HG02759 (cell line): ENCODE measurements around the gene TNK2.

Source experiments
- ATAC-seq: cut with Tn5 transposase; IDR thresholded peaks from one replicate; pipeline ENCODE4 v1.9.1; 2021; ENCODE audit warnings: mild to moderate bottlenecking, moderate library complexity; ENCODE audit not compliant: unreplicated experiment

The TNK2 gene

DNA sequence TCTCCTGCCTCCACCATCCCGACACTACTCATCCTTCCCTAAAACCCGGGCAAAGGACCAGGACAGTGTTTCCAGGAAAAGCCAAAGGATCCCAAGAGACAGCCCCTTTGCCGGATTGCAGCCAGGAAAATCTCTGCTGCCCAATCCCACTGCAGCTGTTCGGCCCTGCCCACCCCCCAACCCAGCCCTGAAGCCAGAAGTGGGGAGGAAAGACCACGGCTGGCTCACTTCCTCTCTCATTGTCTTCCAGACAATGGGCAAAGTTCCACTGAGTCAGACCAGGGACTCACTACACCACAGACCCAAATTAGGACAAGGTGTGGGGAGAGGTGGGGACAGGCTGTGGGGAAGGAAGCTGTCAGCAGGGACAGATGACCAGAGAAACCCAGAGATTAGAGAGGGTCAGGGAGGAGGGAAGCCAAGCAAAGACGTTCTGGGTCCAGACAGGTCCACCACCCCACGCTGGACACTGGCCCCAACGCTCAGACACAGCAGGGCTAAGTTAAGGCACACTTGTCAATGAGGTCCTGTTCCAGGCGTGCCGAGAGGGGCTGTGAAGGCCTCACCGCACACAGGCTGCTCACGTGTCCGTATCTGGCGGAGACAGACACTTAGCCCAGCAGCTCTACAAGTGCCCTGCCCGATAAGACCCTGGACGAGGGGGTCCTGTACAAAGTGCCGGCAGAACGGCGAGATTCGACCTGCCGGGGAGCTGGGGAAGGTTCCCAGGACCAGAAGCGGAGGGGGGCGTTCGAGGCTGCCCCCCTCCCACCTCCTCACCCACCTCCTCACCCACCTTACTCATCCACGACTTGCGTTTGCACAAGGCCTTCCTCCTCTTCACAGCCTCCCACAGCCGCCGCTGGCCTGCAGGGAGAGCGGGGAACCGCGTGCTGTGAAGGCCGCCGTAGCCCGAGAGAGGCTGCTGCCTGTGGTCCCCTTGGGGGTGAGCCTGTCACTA lies 21.9 kb downstream of the TNK2 start:
- no peak for ATAC-seq

GRCh38 chr3:195885036-195885891 lies 23.1 kb downstream of the TNK2 start:
- no peak for ATAC-seq

DNA sequence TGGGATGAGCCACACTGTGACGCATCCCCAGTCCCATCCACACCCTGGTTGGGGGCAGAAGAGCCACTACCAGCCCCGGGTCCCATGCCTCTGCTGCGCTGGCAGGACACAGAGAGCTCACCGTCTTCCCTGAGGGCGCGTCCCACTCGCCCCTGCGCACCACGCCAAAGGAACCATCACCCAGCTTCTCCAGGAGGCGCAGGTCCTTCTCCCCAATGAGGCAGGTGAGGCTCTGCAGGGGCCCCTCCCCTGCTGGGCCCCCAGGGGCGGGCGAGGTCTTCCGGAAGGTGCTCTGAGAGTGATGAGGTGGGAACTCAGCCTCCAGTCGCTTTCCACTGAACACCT lies 23.7 kb downstream of the TNK2 start:
- ATAC-seq, result no peak

DNA sequence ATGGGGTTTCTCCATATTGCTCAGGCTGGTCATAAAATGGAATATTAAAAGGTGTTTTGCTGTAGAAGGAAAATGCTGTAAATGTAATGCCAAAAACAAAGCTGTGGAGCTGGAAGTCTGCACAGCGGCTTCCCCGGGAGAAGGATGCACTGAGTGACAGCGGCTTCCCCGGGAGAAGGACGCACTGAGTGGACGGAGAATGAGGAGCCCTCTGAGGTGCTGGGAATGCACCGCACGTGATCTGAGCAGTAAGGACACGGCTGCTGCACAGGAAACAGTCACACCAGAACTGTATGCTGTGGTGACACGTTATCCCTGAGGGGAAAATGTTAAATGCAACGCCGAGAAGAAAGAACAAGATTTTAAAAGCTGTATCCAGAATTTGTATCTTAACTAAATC lies 24.6 kb downstream of the TNK2 start:
- ATAC-seq, result no peak

DNA sequence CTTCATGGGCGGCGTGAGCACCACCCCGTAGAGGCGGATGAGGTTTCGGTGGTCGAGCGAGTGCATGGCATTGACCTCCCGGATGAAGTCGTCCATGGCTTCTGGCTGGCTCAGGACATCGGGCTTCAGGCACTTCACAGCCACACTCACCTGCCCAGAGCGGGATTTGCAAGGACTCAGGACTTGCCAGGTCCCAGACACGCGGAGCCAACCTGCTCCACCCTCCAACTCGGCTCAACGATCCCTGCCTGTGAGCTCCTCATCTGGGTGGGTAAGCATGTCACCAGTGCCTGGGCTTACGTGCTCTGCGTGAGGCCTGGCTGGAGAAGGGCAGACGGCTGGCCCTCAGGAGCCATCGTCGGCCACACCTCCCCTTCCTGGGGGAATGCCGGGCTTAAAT lies 25.2 kb downstream of the TNK2 start:
- ATAC-seq, result no peak

- ATAC-seq, result no peak
Measured at GRCh38 chr3:195882002-195882441, 26.3 kb downstream of the TNK2 start.

DNA sequence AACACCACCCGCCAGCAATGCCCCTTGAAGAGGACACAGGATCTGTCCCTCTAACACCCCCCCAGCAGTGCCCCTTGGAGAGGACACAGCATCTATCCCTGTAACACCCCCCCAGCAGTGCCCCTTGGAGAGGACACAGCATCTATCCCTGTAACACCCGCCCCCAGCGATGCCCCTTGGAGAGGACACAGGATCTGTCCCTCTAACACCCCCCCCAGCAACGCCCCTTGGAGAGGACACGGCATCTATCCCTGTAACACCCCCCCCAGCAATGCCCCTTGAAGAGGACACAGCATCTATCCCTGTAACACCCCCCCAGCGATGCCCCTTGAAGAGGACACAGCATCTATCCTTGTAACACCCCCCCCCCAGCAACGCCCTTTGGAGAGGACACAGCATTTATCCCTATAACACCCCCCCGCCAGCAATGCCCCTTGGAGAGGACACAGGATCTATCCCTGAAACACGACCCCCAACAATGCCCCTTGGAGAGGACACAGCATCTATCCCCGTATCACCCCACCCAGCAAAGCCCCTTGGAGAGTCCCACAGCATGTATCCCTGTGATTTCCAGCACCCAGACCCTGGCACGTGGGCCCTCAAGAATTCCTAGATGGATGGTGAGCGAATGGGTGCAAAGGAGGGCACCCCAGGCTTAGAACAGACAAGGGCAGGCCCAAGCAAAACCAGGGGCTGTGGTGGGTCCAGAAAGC lies 26.9 kb downstream of the TNK2 start:
- ATAC-seq, result no peak

DNA sequence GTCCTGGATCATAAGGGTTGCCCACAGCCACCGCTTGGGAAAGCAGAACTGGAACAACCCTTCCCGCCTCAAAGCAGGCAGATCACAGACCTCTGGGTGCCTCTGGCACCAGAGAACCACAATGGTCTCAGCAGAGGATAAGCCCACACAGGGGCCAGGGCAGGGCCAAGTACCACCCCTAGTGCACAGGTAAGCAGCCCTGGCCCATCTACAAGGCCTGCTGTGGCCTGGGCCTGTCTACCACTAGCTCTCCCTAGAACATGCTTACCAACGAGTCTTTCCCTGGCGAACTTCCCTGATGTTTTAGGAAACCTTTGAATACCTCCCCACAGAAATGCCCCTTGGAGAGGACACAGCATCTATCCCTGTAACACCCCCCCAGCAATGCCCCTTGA lies 28.3 kb downstream of the TNK2 start:
- ATAC-seq, result no peak

DNA sequence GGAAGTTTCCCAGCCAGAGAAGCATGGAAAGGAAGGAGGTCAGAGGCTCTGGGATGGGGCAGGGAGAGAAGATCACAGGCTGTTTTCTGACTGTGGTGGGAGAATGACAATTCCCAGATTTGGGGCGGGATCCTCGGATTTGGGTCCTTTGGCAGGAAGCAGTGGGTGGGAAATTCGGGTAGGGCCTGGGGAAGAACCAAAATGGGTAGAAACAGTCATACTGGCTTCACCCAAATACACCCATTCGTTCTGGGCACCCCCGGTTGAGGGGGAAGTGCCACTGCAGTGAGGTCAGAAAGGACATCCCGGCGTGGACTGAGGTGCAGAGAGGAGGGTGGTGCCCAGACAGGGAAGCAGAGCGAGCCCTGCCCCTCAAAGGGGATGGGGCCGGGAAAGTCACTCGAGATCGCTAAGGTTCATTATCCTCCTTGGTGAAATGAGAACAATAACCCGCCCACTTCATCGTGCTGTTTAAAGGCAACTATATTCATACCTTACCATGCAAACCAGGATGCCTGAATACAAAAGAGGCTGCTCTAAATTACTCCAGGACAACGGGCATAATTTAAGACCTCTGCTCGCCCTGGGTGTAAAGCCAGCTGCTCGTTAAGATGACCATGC lies 28.8 kb downstream of the TNK2 start:
- ATAC-seq, result no peak

DNA sequence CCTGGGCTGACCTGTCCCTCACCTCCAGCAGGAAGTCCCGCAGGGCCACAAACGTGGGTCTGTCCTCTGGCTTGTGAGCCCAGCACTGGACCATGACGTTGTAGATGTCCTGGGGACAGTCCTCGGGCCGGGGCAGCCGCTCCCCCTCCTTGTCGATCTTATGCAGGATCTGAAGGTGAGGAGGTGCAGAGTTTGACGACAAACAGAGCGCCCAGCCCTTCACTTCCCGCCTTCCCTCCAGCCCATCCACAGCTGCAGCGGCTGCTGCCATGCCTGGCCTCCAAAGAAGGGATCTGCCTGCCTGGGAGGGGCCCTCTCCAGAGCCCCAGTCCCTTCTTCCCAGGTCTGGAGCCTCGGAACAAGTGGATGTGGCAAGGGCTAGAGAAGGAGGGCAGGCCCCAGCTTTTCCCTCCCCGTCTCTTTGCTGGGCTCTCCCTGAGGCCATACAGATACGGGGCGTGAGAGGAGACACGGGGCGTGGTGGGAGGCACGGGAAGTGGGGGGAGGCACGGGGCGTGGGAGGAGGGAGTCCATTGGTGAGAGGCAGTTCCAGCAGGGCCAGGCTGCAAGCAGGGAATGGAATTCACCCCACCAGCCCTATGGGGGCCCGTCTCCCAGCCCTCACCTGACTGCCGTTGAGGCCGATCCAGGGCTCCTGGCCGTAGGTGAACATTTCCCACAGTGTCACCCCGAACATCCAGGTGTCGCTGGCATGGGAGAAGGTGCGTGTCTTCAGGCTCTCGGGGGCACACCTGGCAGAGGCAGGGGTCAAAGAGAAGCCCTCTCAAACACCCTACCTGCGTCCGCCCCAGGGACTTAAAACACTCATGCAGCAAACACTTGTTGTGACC lies 29.7 kb downstream of the TNK2 start:
- no peak for ATAC-seq

GRCh38 chr3:195877767-195878423 lies 30.5 kb downstream of the TNK2 start:
- no peak for ATAC-seq

GRCh38 chr3:195877136-195877715 lies 31.1 kb downstream of the TNK2 start:
- ATAC-seq, result no peak

GRCh38 chr3:195876297-195877064 lies 31.9 kb downstream of the TNK2 start:
- ATAC-seq, result no peak

GRCh38 chr3:195875482-195876236 lies 32.7 kb downstream of the TNK2 start:
- no peak for ATAC-seq

GRCh38 chr3:195873971-195874370 lies 34.4 kb downstream of the TNK2 start:
- no peak for ATAC-seq

GRCh38 chr3:195873281-195873887 lies 35.0 kb downstream of the TNK2 start:
- no peak for ATAC-seq

GRCh38 chr3:195872800-195873199 lies 35.6 kb downstream of the TNK2 start:
- no peak for ATAC-seq
